SHP77 (cell line): ENCODE data around the gene CELF2.
"Not testable (repeated sequence)": the region's sequence is repeated elsewhere in the genome, so short reads cannot be mapped to it uniquely, and the experiment has no call there.

Experiments used
- DNase-seq, 2 experiments: peaks; one replicate each; lab custom pipeline; 2025; lab: John Stamatoyannopoulos, UW

Gene CELF2

GRCh38 chr10:11017570-11018431, at the start of gene CELF2:
TSS of gene CELF2 (plus strand) at chr10:11017872. CDS start at chr10:11018090, 218 bp downstream.
- no peak for DNase-seq

DNA sequence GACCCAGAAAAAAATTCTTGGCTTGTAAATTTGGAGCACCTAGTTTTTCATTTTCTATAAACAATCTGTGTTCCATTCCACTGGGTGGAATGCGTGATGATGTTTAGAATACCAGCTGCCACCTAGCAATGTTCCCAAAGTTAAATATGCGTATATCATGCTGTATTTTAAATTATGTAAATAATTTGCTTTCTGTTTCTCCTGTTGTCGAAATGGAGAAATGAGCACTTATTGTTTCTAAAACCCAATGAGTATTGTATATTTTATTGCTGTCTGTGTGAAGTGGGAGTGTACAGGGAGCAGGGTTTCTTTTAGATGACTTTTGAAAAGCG, 49.4 kb upstream of the CELF2 start:
- DNase-seq = no peak

GRCh38 chr10:10973310-10973709, 44.4 kb upstream of the CELF2 start:
- no peak for DNase-seq

GRCh38 chr10:10975647-10976046, 42.0 kb upstream of the CELF2 start:
- no peak for DNase-seq

GRCh38 chr10:10976652-10977051, 41.0 kb upstream of the CELF2 start:
- DNase-seq = no peak

- DNase-seq = no peak
These were observed 40.3 kb upstream of the CELF2 start for GRCh38 chr10:10977226-10977956.

DNA sequence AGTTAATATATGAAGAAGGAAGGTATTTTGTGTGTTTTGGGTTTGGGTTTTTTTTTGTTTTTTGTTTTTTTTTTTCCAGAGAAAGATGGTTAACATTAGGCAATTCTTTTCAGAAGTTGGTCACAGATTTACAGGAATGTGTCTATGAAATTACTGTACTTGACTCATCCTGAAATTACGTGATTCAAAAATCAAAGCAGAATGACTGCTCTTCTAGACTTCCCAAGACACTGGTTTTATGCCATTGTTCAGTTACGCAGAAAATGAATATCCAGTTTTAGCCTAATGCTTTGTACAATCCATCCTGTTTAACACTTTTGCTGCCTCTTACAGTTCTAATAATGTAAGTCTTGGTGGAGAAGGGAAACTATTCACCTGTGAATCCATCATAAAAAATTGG, 39.7 kb upstream of the CELF2 start:
- DNase-seq = no peak

DNA sequence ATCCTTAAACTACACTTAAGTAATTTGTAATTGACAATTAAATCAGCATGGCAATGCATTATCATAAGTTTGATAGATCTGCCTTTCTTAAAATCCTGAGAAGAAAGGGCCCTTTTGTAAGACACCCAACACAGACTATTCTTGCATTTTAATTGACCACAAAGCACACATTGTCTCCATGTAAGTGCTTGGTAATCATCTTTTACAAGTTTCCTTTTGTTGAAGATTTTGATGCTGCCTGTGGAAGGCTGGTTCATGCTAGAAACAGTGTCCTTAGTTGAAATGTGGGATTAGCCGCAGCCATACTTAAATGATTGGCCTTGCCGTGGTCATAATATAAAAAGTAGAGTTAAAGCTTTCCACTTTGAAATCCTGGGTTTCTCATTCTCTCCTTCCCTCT, 32.3 kb upstream of the CELF2 start:
- no peak for DNase-seq

- DNase-seq = no peak
These were observed 31.1 kb upstream of the CELF2 start for GRCh38 chr10:10986606-10987005.

DNA sequence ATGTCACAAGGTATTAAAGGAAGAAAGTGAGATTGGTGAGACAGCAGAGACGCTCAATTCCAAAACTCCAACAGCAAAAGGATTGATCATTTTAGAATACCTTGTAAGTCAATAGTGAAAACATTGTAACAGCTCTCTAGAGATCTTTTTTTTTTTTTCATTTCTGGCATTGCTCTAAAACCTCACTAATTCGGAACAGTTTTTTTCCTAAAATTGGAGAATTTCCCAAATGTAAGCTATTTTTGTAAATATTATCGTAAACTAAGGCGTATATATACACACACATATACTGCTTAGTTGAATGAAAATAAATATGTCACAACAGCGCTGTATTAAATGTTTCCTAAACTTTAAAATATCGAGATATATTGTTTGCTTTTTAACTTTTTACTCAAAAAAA, 30.6 kb upstream of the CELF2 start:
- no peak for DNase-seq

GRCh38 chr10:10989669-10990068, 28.0 kb upstream of the CELF2 start:
- DNase-seq = no peak

DNA sequence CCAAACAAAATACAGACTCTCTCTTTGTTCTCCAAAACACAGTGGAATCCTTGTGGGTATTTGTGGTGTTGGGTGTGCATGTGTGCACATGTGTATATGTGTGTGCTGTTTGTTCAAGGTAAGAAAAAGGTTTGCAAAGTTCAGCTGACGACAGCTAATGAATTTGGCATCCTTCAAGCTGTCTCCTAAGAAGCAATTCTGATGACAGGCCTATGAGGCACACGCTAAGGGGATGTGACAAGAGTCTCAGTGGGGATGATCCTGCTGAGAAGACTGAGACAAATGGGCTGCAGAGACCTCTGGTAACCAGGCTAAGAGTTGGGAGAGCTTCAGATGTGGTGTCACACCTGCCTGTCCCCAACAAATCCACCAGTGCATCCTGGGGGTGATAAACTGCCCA, 26.5 kb upstream of the CELF2 start:
- no peak for DNase-seq

DNA sequence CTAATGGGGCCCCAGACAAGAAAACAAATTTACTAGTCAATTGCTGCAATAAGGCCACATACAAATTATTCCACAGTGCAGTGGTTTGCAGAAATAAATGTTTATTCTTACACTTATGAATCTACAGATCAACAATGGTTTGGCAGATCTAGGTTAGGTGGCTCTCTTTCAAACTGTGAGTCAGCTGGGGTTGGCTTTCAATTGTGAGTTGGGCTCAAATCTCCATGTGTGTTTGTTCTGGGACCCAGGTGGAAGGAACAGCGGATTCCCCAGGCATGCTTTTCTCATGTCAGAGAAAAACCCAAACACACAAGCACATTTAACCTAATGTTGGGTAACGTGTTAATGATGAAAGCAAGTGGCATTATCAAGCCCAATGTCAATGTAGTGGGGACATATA, 25.6 kb upstream of the CELF2 start:
- DNase-seq = no peak

DNA sequence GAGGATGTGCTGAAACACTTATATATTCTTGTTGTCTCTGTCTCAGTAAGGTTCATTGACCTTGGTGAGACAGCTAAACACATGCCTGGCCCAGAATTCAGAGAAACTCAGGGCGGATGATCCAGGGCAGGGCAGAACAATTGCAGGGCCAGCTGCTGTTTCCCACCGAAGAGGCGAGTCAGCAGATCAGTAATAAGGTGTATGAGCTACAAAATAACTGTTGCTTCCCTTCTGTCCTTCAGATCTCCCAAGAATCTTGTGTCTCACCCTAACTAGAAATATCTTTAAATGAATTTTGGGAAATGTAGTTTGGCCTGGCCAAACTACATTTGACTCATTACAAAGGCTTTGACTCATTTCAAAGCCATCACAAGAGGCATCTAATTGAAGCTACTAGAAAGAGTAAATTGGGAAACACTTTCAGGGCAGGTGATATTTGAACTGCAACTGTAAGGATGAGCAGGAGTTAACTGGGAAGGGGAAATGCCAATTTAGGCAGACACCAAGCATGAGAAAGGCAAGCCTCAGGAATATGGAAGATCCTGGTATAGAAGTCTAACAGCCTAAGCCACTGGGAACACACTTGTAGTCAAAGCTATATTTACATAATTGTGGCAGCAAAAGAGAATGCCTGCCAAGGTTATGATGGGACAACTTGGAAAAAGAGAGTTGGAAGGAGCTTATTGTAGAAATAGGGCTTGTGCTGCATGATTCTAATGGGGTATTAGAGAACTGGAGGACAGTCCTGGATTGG, 24.5 kb upstream of the CELF2 start:
- no peak for DNase-seq

DNA sequence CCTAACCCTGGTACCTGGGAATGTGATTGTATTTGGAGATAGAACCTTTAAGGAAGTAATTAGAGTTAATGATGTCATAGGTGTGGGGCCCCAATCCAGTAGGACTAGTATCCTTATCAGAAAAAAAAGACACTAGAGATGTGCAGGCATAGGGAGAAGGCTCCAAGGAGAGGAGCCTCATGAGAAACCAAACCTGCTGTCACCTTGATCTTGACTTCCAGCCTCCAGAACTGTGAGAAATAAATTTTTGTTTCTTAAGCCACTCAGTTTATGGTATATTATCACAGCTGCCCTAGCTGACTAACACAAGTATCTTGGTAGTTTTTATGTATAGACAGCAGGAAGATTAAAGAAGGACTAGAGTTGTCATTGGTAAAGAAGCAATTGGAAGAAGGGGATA, 23.9 kb upstream of the CELF2 start:
- no peak for DNase-seq

- no peak for DNase-seq
These were observed 23.3 kb upstream of the CELF2 start for GRCh38 chr10:10994360-10994759.

GRCh38 chr10:10995120-10995519, 22.6 kb upstream of the CELF2 start:
- DNase-seq = no peak

- DNase-seq = no peak
These were observed 20.6 kb upstream of the CELF2 start for GRCh38 chr10:10996966-10997620.

GRCh38 chr10:10999501-10999900, 18.2 kb upstream of the CELF2 start:
- not testable (repeated sequence) for DNase-seq

GRCh38 chr10:11002485-11002884, 15.2 kb upstream of the CELF2 start:
- DNase-seq = no peak

- DNase-seq = no peak
These were observed 14.8 kb upstream of the CELF2 start for GRCh38 chr10:11002916-11003315.

- no peak for DNase-seq
These were observed 14.0 kb upstream of the CELF2 start for GRCh38 chr10:11003679-11004078.
